ENCODE measurements around the gene GIGYF1.

DNA sequence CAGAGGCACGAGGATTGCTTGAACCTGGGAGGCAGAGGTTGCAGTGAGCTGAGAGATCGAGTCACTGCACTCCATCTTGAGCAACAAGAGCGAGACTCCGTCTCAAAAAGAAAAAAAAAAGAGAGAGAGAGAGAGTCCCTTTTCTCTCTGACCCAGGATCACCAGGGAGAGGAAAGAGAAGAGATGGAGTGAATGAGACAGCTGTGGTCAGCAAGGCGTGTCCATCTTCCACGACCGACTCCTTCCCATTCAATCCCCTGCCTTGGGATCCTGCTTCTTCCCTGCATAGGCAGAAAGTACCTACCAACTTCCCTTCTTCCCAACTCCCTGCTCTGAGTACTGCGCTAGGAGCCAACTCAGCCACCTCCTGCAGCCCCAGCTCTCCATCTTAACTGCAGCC lies 34.1 kb upstream of the GIGYF1 start:
- TF ChIP-seq POLR2A (IDR thresholded peaks at IDR 0.05; ENCODE audit: low read length) (no peak), GATA1 (IDR thresholded peaks at IDR 0.05; ENCODE audit: low read depth, low read length) (no peak)
